GM19467 (cell line): ENCODE results near the gene MYPOP.

ENCODE experiments used
- ATAC-seq: cut with Tn5 transposase; IDR thresholded peaks from one replicate; pipeline ENCODE4 v1.9.1; 2021; ENCODE audit warnings: mild to moderate bottlenecking, moderate library complexity; ENCODE audit not compliant: unreplicated experiment

Gene MYPOP, protein sequence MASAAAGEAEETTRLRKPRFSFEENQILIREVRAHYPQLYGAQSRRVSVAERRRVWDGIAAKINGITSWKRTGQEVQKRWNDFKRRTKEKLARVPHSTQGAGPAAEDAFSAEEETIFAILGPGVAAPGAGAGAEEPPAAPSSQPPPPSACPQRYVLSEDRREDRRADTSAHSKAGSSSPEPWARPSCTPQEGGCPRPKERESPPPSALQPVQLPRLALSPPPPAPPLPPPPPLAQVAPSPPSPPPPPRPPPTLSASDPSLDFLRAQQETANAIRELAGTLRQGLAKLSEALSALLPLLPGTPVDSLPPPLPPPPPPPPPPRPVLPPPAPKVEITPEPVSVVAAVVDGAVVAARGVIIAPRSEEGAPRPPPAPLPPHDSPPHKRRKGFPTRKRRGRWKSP

DNA sequence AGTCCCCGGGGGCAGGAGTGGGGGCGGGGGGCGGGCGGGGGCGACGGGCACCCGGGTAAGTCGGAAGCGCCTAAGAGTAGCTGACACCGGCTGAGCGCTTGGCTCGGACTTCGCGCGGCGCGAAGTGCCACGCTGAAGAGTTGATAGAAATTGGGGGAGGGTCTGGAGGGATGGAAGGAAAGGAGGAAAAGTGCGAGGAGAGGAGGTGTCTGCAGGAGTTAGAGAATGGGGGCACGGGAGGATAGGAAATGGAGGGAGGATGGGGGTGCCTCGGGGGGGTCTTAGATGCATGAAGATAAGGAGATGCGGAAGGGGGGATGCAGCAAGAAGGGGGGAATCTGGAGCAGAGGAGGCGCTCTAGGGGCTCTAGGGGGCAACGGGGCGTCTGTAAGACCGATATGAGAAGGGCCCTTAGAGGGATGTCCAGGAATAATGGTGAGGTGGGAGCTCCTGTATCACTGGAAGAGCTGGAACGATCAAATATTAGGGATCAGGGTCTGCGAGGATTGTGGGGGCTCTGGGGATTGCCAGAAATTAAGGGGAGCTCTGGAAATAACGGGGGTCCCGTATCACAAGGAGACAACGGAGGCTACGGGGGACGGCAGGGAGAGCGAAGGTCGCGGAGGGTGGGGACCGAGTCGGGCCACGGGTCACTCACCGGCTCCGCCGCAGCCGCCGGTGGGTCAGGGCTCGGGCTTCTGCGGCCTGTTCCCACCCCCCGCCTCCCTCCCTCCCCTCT, at the start of gene MYPOP:
MYPOP (minus strand) TSS at position 702 of the 739 bp plus-strand sequence. CDS start 840 bp downstream, outside the sequence.
- ATAC-seq = no peak

DNA sequence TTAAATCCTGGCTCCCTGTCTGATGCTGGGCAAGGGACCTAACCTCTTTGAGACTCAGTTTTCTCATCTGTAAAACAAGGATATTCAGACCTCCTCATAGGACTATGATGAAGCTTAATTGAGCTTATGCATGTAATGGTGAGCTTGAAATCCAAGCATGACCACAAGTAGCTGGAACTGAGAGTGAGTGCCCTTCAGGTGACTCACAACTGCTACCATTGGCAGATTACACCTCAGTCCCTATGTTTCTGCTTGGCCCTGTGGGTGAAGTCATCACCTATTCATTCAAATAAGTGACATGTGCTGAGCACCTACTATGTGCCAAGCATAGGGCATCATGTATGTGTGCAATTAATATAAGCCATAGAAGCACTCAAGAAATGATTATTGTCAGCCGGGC, 45.5 kb upstream of the MYPOP start:
- no peak for ATAC-seq

DNA sequence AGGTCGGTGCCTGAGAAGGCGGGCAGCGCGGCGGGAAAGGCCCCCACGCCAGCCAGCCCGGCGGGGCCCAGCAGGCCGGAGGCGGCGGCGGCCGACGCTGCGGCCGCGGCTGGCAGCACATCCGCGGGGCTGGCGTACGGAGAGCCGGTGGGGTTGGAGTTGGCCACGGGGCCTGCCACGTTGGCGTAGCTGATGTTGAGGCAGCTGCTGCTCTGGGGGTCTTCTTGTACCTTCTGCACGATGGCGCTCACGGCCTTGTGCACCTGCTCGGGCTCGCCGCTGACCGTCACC, 38.0 kb upstream of the MYPOP start:
- no peak for ATAC-seq

DNA sequence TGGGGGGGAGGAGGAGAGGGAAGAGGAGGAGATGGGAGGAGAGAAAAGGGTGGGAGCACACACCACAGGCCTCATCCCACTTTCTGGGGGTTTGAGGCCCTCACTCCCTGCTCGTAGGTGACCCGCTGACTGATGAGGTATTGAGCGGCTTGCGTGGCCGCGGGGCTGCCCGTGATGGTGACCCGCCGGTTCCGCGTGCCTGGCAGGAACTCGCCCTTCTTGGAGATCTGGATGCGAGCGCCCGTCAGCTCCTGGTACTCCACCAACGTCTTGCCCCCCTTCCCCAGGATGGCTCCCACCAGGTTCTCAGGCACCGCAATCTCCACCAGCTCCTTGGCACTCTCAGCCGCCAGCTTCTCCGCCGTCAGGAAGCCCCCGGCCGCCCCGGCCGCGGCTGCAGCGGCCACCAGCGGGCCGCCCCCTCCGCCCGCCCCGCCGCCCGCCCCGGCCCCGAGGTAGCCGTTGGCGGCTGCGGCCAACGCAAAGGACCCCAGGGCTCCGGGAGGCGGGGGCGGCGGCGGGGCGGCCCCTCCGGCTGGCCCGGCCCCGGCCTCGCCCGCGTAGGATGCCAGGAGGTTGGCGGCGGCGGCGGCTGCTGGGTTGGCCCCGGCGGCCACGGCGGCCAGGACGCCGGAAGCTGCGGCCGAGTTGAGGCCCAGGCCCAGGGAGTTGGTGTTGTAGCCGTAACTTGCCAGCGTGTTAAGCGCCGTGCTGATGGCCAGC, 37.5 kb upstream of the MYPOP start:
- no peak for ATAC-seq

DNA sequence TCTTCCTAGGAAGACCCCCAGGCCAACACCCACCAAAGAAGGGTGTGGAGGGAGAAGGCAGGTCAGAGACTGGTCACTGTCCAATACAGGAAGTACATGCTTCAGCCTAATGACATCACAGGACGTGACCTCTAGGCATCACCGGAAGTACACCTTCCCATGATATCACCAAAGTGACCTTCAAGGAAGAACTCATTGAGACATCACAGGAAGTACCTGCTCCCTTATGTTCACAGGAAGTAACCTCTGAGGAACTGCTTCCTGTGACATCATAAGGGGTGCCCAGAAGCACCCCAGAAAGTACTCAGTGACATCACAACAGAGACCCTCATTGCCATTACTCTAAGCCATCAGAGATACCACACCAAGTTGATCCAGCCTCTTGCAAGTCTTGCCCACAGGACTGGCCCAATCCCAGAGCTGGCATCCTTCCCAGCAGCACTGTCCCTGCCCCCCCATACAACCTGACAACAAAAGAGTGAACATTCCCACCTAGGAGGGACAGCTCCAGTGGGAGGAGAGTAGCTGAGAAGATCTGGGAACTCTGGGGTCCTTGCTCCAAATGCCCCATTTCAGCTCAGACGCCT, 36.4 kb upstream of the MYPOP start:
- ATAC-seq = no peak

DNA sequence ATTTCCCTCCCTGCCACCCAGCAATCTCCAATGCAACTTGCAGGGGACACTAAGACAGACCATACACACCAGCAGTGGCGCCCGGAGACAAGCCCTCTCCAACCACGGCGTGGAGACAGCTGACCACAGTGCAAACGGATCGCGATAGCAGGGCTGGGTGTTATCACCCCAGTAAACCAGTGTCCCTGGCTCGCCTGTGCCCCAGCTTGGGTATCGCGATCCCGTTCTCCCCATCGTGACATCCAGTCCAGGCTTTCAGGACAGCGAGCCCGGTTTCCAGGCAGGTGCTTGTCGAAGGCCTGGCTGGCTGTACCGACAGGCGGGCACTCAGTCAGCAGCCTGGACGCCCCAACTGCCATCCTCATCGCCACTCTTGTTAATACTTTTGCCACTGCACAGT, 32.9 kb upstream of the MYPOP start:
- no peak for ATAC-seq

DNA sequence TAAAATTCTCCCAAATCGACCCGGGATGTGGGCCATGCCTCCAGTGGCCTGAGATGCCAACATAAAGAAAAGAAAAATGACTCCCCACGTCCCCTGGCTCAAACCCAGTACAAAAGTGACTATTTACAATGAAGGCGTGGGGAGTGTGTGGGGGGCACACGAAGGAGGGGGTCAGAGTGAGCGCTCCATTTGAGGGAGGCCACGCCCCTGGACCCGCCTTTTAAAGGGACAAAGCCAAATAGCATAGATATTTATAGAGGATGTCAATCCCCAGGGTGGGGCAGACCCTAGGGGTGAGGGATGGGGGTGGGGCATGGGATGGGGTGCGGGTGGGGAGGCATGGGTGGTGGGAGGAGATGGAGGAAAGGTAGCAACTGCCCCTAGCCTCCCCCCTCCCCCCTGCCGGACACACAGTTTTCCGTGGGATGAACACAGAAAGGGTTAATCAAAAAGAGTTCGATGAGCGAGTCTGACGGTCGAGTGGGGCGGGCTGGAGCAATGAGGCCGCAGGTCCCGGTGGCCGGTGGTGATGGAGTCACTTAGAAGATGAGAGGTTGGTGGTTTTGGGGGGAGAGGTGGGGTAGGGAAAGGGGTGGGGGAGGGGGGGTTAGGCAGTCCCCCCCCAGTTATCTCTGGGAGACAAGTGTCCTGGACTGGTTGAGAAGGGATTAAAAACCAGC, 32.3 kb upstream of the MYPOP start:
- ATAC-seq = no peak

DNA sequence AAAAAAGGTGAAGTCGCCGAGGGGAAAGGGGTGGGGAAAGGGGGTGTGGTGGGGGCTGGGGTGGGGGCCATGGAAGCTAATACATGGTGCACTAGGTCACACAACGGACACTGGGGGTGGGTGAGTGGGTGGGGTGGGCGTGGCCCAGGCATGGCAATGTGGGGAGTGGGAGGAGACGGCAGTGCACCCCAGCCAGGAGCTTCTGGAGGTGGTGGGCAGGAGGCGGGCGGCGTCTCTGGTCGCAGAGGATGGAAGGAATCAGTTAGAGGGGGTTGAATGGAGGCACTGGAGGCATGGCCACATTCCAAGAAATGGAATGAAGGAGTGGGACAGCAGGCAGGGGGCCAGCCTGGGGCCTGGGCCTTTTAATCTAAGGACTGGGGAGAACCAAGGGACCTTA, 31.3 kb upstream of the MYPOP start:
- ATAC-seq = no peak

DNA sequence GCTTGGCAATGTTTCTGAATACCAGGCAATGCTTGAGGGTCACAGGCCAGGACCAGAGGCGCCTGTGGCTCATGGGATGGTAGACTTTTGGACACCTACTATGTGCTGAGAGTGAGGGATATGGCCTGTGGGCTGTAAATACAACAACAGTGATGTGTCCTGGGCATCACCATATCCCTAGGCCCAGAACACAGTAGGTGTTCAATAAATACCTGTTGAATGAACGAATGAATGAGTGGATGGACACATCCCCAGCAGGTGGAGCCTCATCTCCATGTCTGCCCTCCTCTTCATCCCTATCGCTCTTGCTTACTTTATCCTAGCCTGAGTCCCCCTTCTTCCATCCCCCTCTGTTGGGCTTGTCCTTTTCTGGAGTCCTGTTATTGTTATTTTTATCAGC, 28.6 kb upstream of the MYPOP start:
- ATAC-seq = no peak

DNA sequence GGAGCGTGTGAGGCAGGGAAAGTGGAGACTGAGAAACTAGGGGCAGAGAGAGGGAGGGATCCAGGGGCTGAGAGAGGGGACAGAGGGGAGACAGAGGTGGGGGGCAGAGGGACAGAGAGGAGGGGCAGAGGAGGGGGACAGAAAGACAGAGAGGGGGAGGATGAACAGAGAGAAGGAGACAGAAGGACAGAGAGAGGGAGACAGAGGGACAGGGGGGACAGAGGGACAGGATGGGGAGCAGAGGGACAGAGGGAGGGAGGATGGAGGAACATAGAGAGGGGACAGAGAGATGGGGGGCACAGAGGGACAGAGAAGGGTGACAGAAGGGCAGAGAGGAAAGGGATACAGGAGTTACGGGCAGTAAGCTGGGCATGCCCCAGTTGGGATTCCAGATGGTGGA, 26.8 kb upstream of the MYPOP start:
- ATAC-seq = no peak

DNA sequence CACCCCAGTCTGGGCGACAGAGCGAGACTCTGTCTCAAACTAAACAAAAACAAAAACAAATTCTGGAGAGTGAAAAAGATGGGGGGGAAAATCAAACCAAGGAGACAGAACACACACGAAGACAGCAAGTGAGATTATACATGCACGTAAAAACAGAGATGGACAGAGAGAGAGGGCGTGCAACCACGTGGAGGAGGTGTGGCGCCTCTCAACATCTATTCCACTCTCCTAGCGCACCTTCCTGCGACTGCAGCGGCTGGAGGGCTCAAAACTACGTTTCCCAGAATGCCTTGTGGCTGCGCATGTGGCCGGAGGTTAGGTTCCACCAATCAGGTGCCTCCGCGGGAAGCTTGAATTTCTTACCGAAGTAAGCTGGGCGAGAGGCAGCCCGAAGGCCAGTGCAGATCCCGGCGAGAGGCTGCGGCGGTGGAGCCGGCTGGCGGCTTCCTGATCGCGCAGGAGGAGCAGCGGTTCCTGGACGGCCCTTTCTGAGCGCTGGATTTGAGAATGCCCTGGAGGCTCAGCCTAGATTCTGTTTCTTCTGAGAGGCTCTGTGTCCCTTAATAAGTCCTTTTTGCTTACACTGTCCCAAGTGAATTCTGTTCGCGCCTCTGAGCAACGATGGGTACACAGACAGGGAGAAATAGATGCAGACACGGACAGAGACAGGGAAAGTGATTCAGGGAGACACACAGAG, 25.3 kb upstream of the MYPOP start:
- ATAC-seq = peak; percentile 64

DNA sequence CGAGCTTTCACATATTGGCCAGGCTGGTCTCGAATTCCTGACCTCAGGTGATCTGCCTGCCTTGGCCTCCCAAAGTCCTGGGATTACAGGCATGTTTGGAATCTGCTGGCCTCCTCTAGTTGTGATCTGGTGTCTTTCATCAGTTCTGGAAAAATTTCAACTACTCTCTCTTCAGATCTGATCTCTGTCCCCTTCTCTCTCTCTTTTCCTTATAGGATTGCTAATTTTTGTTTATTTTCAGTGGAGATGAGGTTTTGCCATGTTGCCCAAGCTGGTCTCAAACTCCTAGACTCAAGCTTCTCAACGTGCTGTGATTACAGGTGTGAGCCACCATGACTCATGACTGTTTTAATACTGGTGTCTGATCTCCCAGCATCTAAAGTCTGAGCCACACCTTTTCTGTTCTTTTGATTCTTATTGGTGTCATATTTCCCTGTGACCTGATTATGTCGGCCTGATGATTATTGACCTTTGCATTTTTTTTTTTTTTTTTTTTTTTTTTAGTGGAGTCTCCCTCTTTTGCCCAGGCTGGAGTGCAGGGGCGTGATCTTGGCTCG, 22.6 kb upstream of the MYPOP start:
- ATAC-seq = no peak

DNA sequence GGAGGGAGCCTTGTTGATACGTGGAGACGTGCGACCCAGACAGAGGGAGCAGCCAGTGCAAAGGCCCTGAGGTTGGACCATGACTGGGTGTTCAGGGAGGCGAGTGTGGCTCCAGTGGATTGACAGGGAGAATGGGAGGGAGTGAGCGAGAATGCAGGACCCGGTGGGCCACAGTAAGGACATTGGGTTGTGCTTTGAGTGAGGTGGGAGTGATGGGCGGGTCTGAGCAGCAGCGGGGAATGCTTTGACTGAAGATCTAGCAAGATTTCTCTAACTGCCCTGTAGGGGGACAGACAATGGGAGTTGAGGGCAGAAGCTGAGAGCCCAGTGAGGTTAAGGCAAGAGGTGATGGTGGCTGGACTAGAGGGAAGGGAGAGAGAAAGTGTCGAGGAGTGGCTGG, 19.9 kb upstream of the MYPOP start:
- no peak for ATAC-seq

DNA sequence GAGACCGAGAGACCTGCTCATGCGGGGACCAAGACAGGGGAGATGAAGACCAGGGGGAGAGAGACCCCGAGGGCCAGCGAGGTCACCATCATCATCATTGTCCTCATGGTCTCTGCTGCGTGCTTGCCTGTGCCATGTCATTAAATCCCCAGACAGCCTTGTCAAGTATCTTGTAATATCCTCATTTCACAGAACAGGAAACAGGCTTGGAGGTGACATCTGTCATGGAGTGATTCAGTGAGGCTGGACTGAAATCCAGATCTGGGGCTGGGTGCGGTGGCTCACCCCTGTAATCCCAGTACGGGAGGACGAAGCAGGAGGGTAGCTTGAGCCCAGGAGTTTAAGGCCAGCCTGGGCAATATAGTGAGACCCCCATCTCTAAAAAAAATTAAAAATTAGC, 18.0 kb upstream of the MYPOP start:
- ATAC-seq = no peak

DNA sequence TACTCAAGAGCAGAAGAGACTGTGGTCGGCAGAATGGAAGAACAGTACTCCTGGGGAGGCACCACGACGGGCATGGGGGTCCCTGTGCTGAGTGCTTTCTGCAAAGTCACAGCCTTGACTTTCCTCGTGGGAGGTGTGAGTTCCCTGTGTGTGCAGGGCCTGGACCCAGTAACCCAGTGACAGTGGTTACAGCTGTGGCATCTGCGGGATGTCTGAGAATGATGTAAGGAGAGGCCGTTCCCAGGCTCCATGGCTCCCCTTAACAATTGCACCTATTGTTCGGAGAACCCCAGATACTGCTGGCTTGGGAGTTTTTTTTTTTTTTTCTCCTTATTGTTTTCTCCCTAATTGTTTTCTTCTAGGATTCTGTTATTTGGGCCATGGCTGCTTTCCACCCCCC, 17.3 kb upstream of the MYPOP start:
- no peak for ATAC-seq

DNA sequence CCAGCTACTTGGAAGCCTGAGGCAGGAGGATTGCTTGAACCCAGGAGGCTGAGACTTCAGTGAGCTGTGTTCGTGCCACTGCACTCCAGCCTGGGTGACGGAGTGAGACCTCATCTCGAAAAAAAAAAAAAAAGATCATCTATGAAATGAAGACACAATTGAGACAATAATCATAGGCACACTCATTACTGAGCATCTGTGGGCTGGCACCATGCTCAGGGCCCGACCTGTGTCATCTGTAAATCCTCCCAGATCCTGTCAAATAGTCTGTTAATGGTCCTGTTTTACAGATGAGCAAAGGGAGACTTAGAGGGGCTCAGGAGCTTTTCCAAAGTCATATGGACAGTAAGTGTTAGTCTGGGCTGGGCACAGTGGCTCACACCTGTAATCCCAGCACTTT, 16.3 kb upstream of the MYPOP start:
- no peak for ATAC-seq

DNA sequence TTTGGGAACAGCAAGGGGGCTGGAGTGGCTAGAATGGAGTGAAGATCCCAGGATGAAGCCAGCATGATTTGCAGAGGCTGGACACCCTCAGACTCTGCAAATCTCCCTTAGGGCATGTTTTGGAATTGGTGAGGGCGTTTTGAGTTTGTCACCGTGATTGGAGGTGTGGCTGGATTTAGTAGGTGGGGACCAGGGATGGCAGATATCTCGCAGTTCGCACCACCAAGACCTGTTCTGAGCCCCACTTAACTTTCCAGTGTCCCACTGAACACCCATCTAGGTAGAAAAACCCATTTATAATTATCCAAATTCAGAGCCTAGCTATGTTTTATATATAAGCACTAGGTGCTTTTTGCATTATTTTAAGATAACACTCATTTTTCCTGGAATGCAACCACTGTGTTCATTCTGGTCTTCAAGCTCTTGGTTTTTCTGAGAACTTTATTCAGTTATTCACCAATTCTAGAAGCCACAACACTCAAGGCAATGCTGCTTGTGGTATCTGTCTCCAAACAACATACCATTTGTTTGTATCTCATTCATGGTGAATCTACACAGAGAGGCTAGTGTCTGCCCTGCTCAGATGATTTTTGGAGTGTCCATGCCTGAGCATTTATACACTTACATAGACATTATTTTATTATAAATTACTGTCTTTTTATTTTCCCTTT, 15.1 kb upstream of the MYPOP start:
- no peak for ATAC-seq

DNA sequence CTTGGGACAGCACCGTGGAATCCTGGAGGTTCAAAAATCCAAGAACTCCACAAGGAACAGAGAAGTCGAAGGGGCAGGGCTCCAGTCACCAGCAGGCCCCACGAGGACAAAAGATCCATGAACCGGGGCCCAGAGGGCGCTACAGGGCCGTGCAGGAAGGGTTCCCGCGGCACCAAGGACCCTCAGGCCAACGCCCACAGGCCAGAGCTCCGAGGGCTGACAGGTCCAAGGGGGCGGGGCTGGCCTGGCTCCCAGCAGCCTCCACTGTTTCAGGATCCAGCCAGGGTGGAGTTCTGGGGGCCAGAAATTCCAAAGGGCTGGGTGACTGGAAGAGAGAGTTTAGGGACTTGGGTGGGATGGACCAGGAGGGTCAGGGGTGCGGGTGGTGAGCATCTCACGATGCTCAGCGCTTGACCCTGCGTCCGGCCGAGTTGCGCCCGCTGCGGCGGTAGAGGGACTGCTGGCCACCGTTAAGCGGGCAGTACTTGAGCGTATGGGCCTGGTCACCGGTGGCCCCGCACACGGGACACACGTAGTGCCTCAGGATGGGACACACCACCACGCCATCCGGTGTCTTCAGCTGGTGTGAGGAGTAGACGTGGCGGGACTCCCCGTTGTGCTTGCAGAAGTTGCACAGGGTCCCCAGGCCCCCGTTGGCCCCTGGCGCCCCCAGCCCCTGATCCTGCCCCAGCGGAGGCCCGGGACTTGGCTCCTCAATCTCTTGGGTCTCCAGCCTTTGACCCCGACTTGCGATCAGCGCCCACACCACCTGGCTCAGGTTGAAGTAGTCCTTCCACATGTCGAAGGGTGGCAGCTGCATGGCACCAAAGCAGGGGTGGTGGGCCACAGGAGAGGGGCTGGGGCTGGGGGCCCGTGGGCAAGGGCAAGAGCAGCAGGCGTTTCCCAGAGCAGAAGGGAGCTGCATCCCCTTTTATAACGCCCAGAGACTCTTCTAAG, 11.7 kb upstream of the MYPOP start, which contains the start of gene NANOS2:
NANOS2 (minus strand) TSS at position 905 of the 957 bp plus-strand sequence; CDS start at position 820, 85 bp downstream.
- no peak for ATAC-seq
